B cell (primary cell): ENCODE measurements around the gene WBP2. TPM values are rescaled to one million over a fixed set of nuclear protein-coding genes. Genes with fewer than 3 reads are reported as not detected.

Experiments used
- ATAC-seq: fragments of 200-7000 bp; cut with Tn5 transposase; one replicate; pipeline ENCODE4 v1.10.0; 2021; ENCODE audit warnings: low read depth, mild to moderate bottlenecking, moderate number of reproducible peaks, moderate library complexity
- CTCF ChIA-PET: fragments of 350-600 bp; sonication (Branson Sonifier 250); formaldehyde crosslinking; loops from one replicate; lab custom pipeline; 2021; ENCODE audit warnings: antibody characterized with exemption, inconsistent platforms; lab: Charles Lee
- POLR2A ChIA-PET: fragments of 350-600 bp; sonication (Branson Sonifier 250); formaldehyde crosslinking; loops from one replicate; lab custom pipeline; 2021; ENCODE audit warnings: antibody characterized with exemption; lab: Charles Lee
- DNase-seq: peaks from one replicate; pipeline ENCODE4 v3.0.0; 2013
- H2AFZ ChIP-seq: 2 replicates; pipeline ENCODE4 v1.6.1; 2012; ENCODE audit warnings: mild to moderate bottlenecking, low read depth, low read length; ENCODE audit not compliant: insufficient read depth, poor library complexity, severe bottlenecking
- H3K27ac ChIP-seq, 2 donors: 1 replicate in 1 of 2; 2 replicates in 1 of 2; pipeline ENCODE4 v1.5.1; 2012 to 2013; ENCODE audit warnings: low read length in 2 of 2, mild to moderate bottlenecking in 2 of 2, moderate library complexity in 1 of 2
- H3K27me3 ChIP-seq, 4 experiments: fragments of 200-600 bp in 1 of 4; sonication (generic) in 1 of 4; replicated peaks in 1 of 4; 1 replicate in 2 of 4; 2 replicates in 2 of 4; pipeline versions ENCODE4 v1.6.1 to v1.7.0; 2013 to 2016; ENCODE audit warnings: low read length in 3 of 4, mild to moderate bottlenecking in 2 of 4, mixed read lengths in 1 of 4, moderate library complexity in 1 of 4; ENCODE audit not compliant: insufficient read depth in 4 of 4, control insufficient read depth in 3 of 4; ENCODE audit errors: control extremely low read depth in 1 of 4
- H3K36me3 ChIP-seq, 2 experiments: replicated peaks in 1 of 2; 1 replicate in 1 of 2; 2 replicates in 1 of 2; pipeline versions ENCODE4 v1.6.1 to v1.7.1; 2013; ENCODE audit warnings: low read length in 1 of 2; ENCODE audit not compliant: insufficient read depth in 2 of 2, control insufficient read depth in 1 of 2; ENCODE audit errors: control extremely low read depth in 1 of 2, extremely low read depth in 1 of 2
- H3K4me1 ChIP-seq, 2 donors: fragments of 200-600 bp in 1 of 2; sonication (generic) in 1 of 2; 1 replicate in 1 of 2; 2 replicates in 1 of 2; pipeline versions ENCODE4 v1.5.1 to v1.6.1; 2013 to 2017; ENCODE audit warnings: low read length in 2 of 2; ENCODE audit not compliant: control insufficient read depth in 2 of 2, insufficient read depth in 2 of 2
- H3K4me2 ChIP-seq: replicated peaks from 2 replicates; pipeline ENCODE3; 2012; ENCODE audit warnings: mild to moderate bottlenecking, low read depth, low read length; ENCODE audit not compliant: poor library complexity, severe bottlenecking
- H3K4me3 ChIP-seq, 5 experiments: fragments of 200-600 bp in 1 of 5; sonication (generic) in 1 of 5; 1 replicate in 3 of 5; 2 replicates in 2 of 5; pipeline versions ENCODE4 v1.5.1 to v1.7.0; 2011 to 2016; ENCODE audit warnings: low read length in 4 of 5, mild to moderate bottlenecking in 4 of 5, low read depth in 2 of 5, control low read depth in 1 of 5, moderate library complexity in 1 of 5; ENCODE audit not compliant: insufficient read depth in 1 of 5; ENCODE audit errors: control extremely low read depth in 1 of 5, extremely low read depth in 1 of 5
- H3K79me2 ChIP-seq: fragments of 200-600 bp; sonication (generic); one replicate; pipeline ENCODE4 v1.6.0; 2016; ENCODE audit warnings: low read length; ENCODE audit not compliant: control insufficient read depth, insufficient read depth
- H3K9ac ChIP-seq: fragments of 200-600 bp; sonication (generic); 2 replicates; pipeline ENCODE4 v1.6.1; 2017; ENCODE audit warnings: mild to moderate bottlenecking, low read length, moderate library complexity
- H3K9me3 ChIP-seq, 3 donors: one replicate each; pipeline versions ENCODE4 v1.6.1 to v1.7.1; 2013; ENCODE audit warnings: low read length in 2 of 3; ENCODE audit not compliant: control insufficient read depth in 2 of 3, insufficient read depth in 1 of 3; ENCODE audit errors: control extremely low read depth in 1 of 3
- H4K20me1 ChIP-seq: 2 replicates; pipeline ENCODE4 v1.6.0; 2012; ENCODE audit warnings: mild to moderate bottlenecking, low read length; ENCODE audit not compliant: insufficient read depth, control insufficient read depth, poor library complexity, severe bottlenecking
- H3K27ac Mint-ChIP-seq: one replicate; pipeline ENCODE4 v1.8.0; 2021; ENCODE audit warnings: mixed read lengths
- H3K27me3 Mint-ChIP-seq: one replicate; pipeline ENCODE4 v1.8.0; 2021; ENCODE audit warnings: mixed read lengths
- H3K4me1 Mint-ChIP-seq: one replicate; pipeline ENCODE4 v1.8.0; 2021; ENCODE audit warnings: mixed read lengths
- H3K4me3 Mint-ChIP-seq: one replicate; pipeline ENCODE4 v1.8.0; 2021; ENCODE audit warnings: mixed read lengths
- H3K9me3 Mint-ChIP-seq: one replicate; pipeline ENCODE4 v1.8.0; 2022; ENCODE audit warnings: mixed read lengths; ENCODE audit not compliant: insufficient read depth
- CTCF ChIP-seq: fragments of 200-600 bp; IDR thresholded peaks from one replicate; pipeline ENCODE4 v1.8.0; 2022; ENCODE audit warnings: antibody characterized with exemption, mild to moderate bottlenecking
- EZH2 ChIP-seq: IDR thresholded peaks from 2 replicates; pipeline ENCODE4 v1.6.1; 2012; ENCODE audit warnings: borderline replicate concordance, low read depth, mild to moderate bottlenecking, moderate library complexity, low read length; ENCODE audit not compliant: insufficient read depth, poor library complexity, severe bottlenecking
- WGBS: methylation state at CpG from one replicate; pipeline ENCODE4 v1.1.5; 2013; ENCODE audit warnings: missing lambda C conversion rate; ENCODE audit not compliant: insufficient coverage; 5-methylcytosine and 5-hydroxymethylcytosine counted together
- intact Hi-C: fragments of 100-400 bp; cut with micrococcal nuclease; formaldehyde crosslinking; loops from one replicate; pipeline ENCODE4 v1.10.0; 2022
- polyA plus RNA-seq: library from polyadenylated mRNA; depleted of rRNA; stranded (reverse); fragments of >200 nt; gene quantifications from 2 replicates; pipeline ENCODE4 v1.2.3, GENCODE V29; 2012
- total RNA-seq, 2 donors: library from RNA; stranded (reverse); fragments of 120-200 nt in 1 of 2; gene quantifications; 1 replicate in 1 of 2; 2 replicates in 1 of 2; pipeline versions ENCODE4 v1.2.3 to v1.2.4, GENCODE V29; 2013 to 2022

WBP2 gene
- total and polyA plus RNA-seq, 2 donors (not counting 1 experiment from before 2014, with no cell fraction given): 88.6 to 140 TPM

GRCh38 chr17:75845058-75845711 lies 9.9 kb downstream of the WBP2 start:
- intact Hi-C loops: loop anchor here (1.0 to 10.0 kb wide), 4 partner anchors 10 to 160 kb away; partner anchors contain the start of genes CDK3, TRIM65, UNK and WBP2
- no peaks in the 10 kb centered on the region for H3K27me3 Mint-ChIP-seq
- Histone ChIP-seq H4K20me1 (peaks cover 18% of the 10 kb centered on the region), H3K79me2 (peaks cover 46% of the 10 kb centered on the region), H3K9me3 (no peaks in the 10 kb centered on the region), H3K4me1 (peaks cover 17 to 43% of the 10 kb centered on the region in 2 donors), H3K27ac (peak overlapping the region; percentile 92 to 93), H3K36me3 (peaks cover 2 to 57% of the 10 kb centered on the region in 2 experiments), H3K4me3 (peak overlapping the region in 4 of 5 experiments; percentile 72 to 86 (median 78)), H3K9ac (peak overlapping the region; percentile 91), H2AFZ (peak overlapping the region; percentile 17), H3K4me2 (peak overlapping the region; percentile 99), H3K27me3 (no peaks in the 10 kb centered on the region)
- no peaks in the 10 kb centered on the region for H3K9me3 Mint-ChIP-seq
- peak; percentile 83 for TF ChIP-seq CTCF
- TF ChIP-seq EZH2: no peak
- ChIA-PET POLR2A (interaction anchor here (0.5 to 4.5 kb wide), 10 partner anchors 10 to 644 kb away, joined by 3 to 82 read pairs (median 8); partner anchors contain the start of genes TRIM65, UNK and WBP2), CTCF (interaction anchor here (0.6 to 7.2 kb wide), 17 partner anchors 10 to 98 kb away, joined by 3 to 53 read pairs (median 8); partner anchors contain the start of genes GALK1, TRIM47, TRIM65 and WBP2)
- DNase-seq (peak; percentile 86), ATAC-seq (peak; percentile 87)
- H3K27ac Mint-ChIP-seq: peak overlapping the region; percentile 97
- 11% methylated on average over 19 of the region's 21 CpGs for WGBS
- H3K4me1 Mint-ChIP-seq: peaks cover 26% of the 10 kb centered on the region
- peak overlapping the region; percentile 94 for H3K4me3 Mint-ChIP-seq
